ENCODE data around the gene PKDREJ. TPM values are rescaled to one million over a fixed set of nuclear protein-coding genes. Genes with fewer than 3 reads are reported as not detected.

The PKDREJ gene
- total RNA-seq, 1 experiment from 2014 or later, result 0.02 TPM

DNA sequence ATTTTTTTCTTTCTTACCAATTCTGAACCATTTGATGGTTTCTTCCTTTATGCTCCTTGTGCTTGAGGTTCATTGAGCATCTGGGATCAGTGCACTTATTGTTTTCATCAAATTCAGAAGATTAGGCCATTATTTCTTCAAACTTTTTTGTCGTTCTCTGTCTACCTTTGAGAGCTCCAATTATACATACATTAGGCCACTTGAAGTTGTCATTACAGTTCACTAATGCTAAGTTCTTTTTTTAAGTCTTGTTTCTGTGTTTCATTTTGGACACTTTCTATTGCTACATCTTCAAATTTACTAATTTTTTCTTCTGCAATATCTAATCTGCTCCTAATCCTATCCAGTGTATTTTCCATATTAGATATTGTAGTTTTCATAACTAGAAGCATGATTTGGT lies 53.9 kb downstream of the PKDREJ start:
- peaks cover 45% of the 10 kb centered on the region for H3K36me3 Mint-ChIP-seq

More for the DNA sequence above, 53.9 kb downstream of the PKDREJ start:
- TF ChIP-seq, protein P1, sequence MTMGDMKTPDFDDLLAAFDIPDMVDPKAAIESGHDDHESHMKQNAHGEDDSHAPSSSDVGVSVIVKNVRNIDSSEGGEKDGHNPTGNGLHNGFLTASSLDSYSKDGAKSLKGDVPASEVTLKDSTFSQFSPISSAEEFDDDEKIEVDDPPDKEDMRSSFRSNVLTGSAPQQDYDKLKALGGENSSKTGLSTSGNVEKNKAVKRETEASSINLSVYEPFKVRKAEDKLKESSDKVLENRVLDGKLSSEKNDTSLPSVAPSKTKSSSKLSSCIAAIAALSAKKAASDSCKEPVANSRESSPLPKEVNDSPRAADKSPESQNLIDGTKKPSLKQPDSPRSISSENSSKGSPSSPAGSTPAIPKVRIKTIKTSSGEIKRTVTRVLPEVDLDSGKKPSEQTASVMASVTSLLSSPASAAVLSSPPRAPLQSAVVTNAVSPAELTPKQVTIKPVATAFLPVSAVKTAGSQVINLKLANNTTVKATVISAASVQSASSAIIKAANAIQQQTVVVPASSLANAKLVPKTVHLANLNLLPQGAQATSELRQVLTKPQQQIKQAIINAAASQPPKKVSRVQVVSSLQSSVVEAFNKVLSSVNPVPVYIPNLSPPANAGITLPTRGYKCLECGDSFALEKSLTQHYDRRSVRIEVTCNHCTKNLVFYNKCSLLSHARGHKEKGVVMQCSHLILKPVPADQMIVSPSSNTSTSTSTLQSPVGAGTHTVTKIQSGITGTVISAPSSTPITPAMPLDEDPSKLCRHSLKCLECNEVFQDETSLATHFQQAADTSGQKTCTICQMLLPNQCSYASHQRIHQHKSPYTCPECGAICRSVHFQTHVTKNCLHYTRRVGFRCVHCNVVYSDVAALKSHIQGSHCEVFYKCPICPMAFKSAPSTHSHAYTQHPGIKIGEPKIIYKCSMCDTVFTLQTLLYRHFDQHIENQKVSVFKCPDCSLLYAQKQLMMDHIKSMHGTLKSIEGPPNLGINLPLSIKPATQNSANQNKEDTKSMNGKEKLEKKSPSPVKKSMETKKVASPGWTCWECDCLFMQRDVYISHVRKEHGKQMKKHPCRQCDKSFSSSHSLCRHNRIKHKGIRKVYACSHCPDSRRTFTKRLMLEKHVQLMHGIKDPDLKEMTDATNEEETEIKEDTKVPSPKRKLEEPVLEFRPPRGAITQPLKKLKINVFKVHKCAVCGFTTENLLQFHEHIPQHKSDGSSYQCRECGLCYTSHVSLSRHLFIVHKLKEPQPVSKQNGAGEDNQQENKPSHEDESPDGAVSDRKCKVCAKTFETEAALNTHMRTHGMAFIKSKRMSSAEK (CRISPR knock-in tag; IDR thresholded peaks at IDR 0.05; ENCODE audit: borderline replicate concordance), result no peak
- Mint-ChIP-seq H3K9me3 (peaks cover 48% of the 10 kb centered on the region), H3K4me3 (no peak overlapping the region), H3K4me1 (no peaks in the 10 kb centered on the region), H3K27me3 (ENCODE audit: low read depth) (peaks cover 5% of the 10 kb centered on the region; the same call in 1 of the 2 replicates), H3K27ac (no peak overlapping the region)
- no peak for DNase-seq (ENCODE audit: low spot score)
- CTCF ChIA-PET, result no interaction called here
- POLR2A ChIA-PET, result interaction anchor here (0.5 kb wide), 1 partner anchor 8 kb away, joined by 3 read pairs; no protein-coding TSS in a partner anchor
- no peak for ATAC-seq

Other genes with a start within 250 kb of the PKDREJ start
- gene PPARA, start 112.8 kb downstream of the PKDREJ start, total RNA-seq (2021), result 8.5 to 10.1 TPM (median 9.3 TPM) in 3 replicates
- gene CDPF1, start 13.1 kb downstream of the PKDREJ start, total RNA-seq (2021), result 11.3 to 11.7 TPM (median 11.5 TPM) in 3 replicates
- 20.7 to 29.2 TPM (median 27.5 TPM) in 3 replicates for gene TTC38, start 4.7 kb upstream of the PKDREJ start, total RNA-seq (2021)
- 45.4 to 56.1 TPM (median 45.4 TPM) in 3 replicates for gene GTSE1, start 33.5 kb upstream of the PKDREJ start, total RNA-seq (2021)
- gene TRMU, start 72.4 kb upstream of the PKDREJ start, total RNA-seq (2021), result 62.4 to 103 TPM (median 64.6 TPM) in 3 replicates